Right atrium auricular region (tissue), 2 donors: Measurements from ENCODE around the gene EAF1. TPM values are rescaled to one million over a fixed set of nuclear protein-coding genes. Genes with fewer than 3 reads are reported as not detected.

Experiments used
- DNase-seq: peaks from one replicate; pipeline ENCODE4 v3.0.0-alpha.2; 2019; ENCODE audit warnings: low spot score
- H3K27ac ChIP-seq, 2 donors: fragments of 200-600 bp; sonication (generic); 1 replicate in 1 of 2; 2 replicates in 1 of 2; pipeline ENCODE4 v1.5.1; 2016 to 2019
- H3K27me3 ChIP-seq, 2 donors: fragments of 200-600 bp; sonication (generic); one replicate each; pipeline versions ENCODE4 v1.5.1 to v1.6.0; 2017 to 2019
- H3K36me3 ChIP-seq: fragments of 200-600 bp; sonication (generic); one replicate; pipeline ENCODE4 v1.5.1; 2016
- H3K4me1 ChIP-seq, 2 donors: fragments of 200-600 bp; sonication (generic); one replicate each; pipeline versions ENCODE4 v1.5.1 to v1.6.0; 2017 to 2019
- H3K4me3 ChIP-seq, 2 donors: fragments of 200-600 bp; sonication (generic); 1 replicate in 1 of 2; 2 replicates in 1 of 2; pipeline ENCODE4 v1.5.1; 2017 to 2019; ENCODE audit warnings: mild to moderate bottlenecking in 1 of 2, moderate library complexity in 1 of 2
- H3K9me3 ChIP-seq, 2 donors: fragments of 200-600 bp; sonication (generic); one replicate each; pipeline ENCODE4 v1.5.1; 2019
- CTCF ChIP-seq, 2 donors: fragments of 200-600 bp; sonication (generic); IDR thresholded peaks; one replicate each; pipeline ENCODE4 v1.5.1; 2019; ENCODE audit warnings: antibody characterized with exemption in 2 of 2
- total RNA-seq, 2 donors: library from RNA; depleted of rRNA; stranded (reverse); fragments of >200 nt; gene quantifications; one replicate each; pipeline ENCODE4 v1.1.0, GENCODE V29; 2016

EAF1 gene
- total RNA-seq, 2 donors from 2014 or later: 9.7 to 13.2 TPM

- Histone ChIP-seq H3K27ac (no peak overlapping the region), H3K4me3 (no peak overlapping the region), H3K4me1 (no peaks in the 10 kb centered on the region), H3K27me3 (no peaks in the 10 kb centered on the region), H3K9me3 (no peaks in the 10 kb centered on the region), H3K36me3 (peaks cover 7% of the 10 kb centered on the region)
- no peak for TF ChIP-seq CTCF (IDR thresholded peaks at IDR 0.05)
- DNase-seq: no peak
Measured at GRCh38 chr3:15467227-15468181, 40.1 kb downstream of the EAF1 start.

DNA sequence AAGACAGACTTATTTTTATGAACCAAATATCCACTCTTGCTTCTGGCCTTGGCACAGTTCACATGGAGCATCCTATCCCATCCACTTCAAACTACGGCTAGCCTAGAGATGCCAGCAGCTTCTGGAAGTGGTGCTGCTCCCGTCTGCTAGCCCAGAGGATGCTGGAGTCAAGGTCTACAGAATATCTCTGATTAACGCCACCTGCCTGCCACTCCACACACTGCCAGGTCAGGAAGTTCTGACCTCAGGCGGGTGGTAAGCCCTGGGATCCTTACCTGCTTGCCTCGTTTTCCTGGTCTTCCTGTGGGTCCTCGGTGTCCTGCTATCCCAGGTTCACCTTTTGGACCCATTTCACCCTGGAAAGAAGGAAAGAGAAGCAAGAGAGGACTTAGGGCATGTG lies 42.9 kb downstream of the EAF1 start:
- Histone ChIP-seq H3K9me3 (no peaks in the 10 kb centered on the region), H3K4me1 (no peaks in the 10 kb centered on the region), H3K27me3 (no peaks in the 10 kb centered on the region), H3K27ac (no peak overlapping the region), H3K4me3 (no peak overlapping the region), H3K36me3 (no peaks in the 10 kb centered on the region)
- DNase-seq: no peak
- no peak for TF ChIP-seq CTCF (IDR thresholded peaks at IDR 0.05)

- Histone ChIP-seq H3K36me3 (no peaks in the 10 kb centered on the region), H3K27ac (no peak overlapping the region), H3K4me3 (no peak overlapping the region), H3K4me1 (no peaks in the 10 kb centered on the region), H3K27me3 (no peaks in the 10 kb centered on the region), H3K9me3 (no peaks in the 10 kb centered on the region)
- no peak for TF ChIP-seq CTCF (IDR thresholded peaks at IDR 0.05)
- no peak for DNase-seq
Measured at GRCh38 chr3:15470849-15471248, 43.5 kb downstream of the EAF1 start.

- DNase-seq: no peak
- TF ChIP-seq CTCF (IDR thresholded peaks at IDR 0.05): no peak
- H3K27ac ChIP-seq: no peak overlapping the region
- H3K9me3 ChIP-seq: no peaks in the 10 kb centered on the region
- H3K36me3 ChIP-seq: no peaks in the 10 kb centered on the region
- no peak overlapping the region for H3K4me3 ChIP-seq
- H3K4me1 ChIP-seq: peaks cover 0 to 6% of the 10 kb centered on the region in 2 donors
- no peaks in the 10 kb centered on the region for H3K27me3 ChIP-seq
Measured at GRCh38 chr3:15471861-15472260, 44.5 kb downstream of the EAF1 start.

DNA sequence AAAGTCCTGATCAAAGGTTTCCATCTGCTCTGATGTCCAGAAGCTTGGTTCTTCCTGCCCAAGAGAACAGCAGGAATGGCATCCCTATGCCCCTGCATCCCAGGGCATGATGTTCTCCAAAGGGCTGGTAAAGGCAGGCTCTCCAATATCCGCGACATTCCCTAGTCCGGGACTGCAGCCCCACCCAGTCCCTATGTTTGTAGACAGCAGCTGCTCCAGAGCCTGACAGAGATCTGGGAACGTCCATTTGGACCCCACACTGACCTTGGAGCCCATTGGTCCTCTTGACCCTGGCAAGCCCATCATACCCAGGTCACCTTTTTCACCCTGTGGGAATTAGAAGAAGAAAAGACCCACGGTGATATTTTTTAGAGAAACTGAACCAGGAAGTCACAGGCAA lies 47.8 kb downstream of the EAF1 start:
- no peak overlapping the region for H3K27ac ChIP-seq
- no peaks in the 10 kb centered on the region for H3K36me3 ChIP-seq
- H3K4me1 ChIP-seq: peaks cover 0 to 29% of the 10 kb centered on the region in 2 donors
- no peaks in the 10 kb centered on the region for H3K9me3 ChIP-seq
- no peak for DNase-seq
- H3K4me3 ChIP-seq: no peak overlapping the region
- H3K27me3 ChIP-seq: no peaks in the 10 kb centered on the region
- no peak for TF ChIP-seq CTCF (IDR thresholded peaks at IDR 0.05)
